Keratinocyte (primary cell): ENCODE results near the gene CTCFL. TPM values are rescaled to one million over a fixed set of nuclear protein-coding genes. Genes with fewer than 3 reads are reported as not detected.

ENCODE experiments used
- DNase-seq: peaks from one replicate; pipeline ENCODE4 v3.0.0-alpha.2; 2011; ENCODE audit warnings: low read depth, missing footprints, low spot score
- FAIRE-seq: peaks from 2 replicates; lab custom pipeline; 2011; peaks lifted over from hg19 to GRCh38; lab: Jason Lieb, UNC
- H2AFZ ChIP-seq: 2 replicates; pipeline ENCODE4 v1.6.0; 2012; ENCODE audit warnings: low read length, control low read depth, inconsistent platforms; ENCODE audit not compliant: control insufficient read depth
- H3K27ac ChIP-seq: 2 replicates; pipeline ENCODE4 v1.5.1; 2011; ENCODE audit warnings: low read length; ENCODE audit not compliant: control insufficient read depth, insufficient read depth
- H3K27me3 ChIP-seq: 3 replicates; pipeline ENCODE4 v1.6.0; 2011; ENCODE audit warnings: low read length; ENCODE audit not compliant: control insufficient read depth, insufficient read depth; ENCODE audit errors: extremely low read depth
- H3K36me3 ChIP-seq, 2 experiments: 2 replicates in 1 of 2; 3 replicates in 1 of 2; pipeline ENCODE4 v1.5.1; 2011; ENCODE audit warnings: low read length in 2 of 2, mild to moderate bottlenecking in 1 of 2; ENCODE audit not compliant: control insufficient read depth in 2 of 2, insufficient read depth in 2 of 2; ENCODE audit errors: extremely low read depth in 1 of 2
- H3K4me1 ChIP-seq: 3 replicates; pipeline ENCODE4 v1.5.1; 2011; ENCODE audit warnings: low read length; ENCODE audit not compliant: control insufficient read depth, insufficient read depth; ENCODE audit errors: extremely low read depth
- H3K4me2 ChIP-seq: 3 replicates; pipeline ENCODE4 v1.6.0; 2011; ENCODE audit warnings: low read depth, low read length; ENCODE audit not compliant: control insufficient read depth, insufficient read depth; ENCODE audit errors: extremely low read depth
- H3K4me3 ChIP-seq, 3 experiments: fragments of 200-600 bp in 1 of 3; sonication (generic) in 1 of 3; 2 replicates in 2 of 3; 3 replicates in 1 of 3; pipeline ENCODE4 v1.5.1; 2011 to 2016; ENCODE audit warnings: low read length in 3 of 3, mild to moderate bottlenecking in 3 of 3, control low read depth in 2 of 3, inconsistent platforms in 1 of 3, low read depth in 1 of 3, mixed read lengths in 1 of 3, mixed run types in 1 of 3, moderate library complexity in 1 of 3; ENCODE audit not compliant: control insufficient read depth in 2 of 3, insufficient read depth in 2 of 3; ENCODE audit errors: extremely low read depth in 1 of 3
- H3K79me2 ChIP-seq: 2 replicates; pipeline ENCODE4 v1.6.0; 2012; ENCODE audit warnings: low read length; ENCODE audit not compliant: control insufficient read depth, insufficient read depth
- H3K9ac ChIP-seq: 3 replicates; pipeline ENCODE4 v1.6.0; 2011; ENCODE audit warnings: low read length; ENCODE audit not compliant: control insufficient read depth, insufficient read depth; ENCODE audit errors: extremely low read depth
- H3K9me1 ChIP-seq: 3 replicates; pipeline ENCODE4 v1.6.0; 2011; ENCODE audit warnings: low read length; ENCODE audit not compliant: control insufficient read depth, insufficient read depth; ENCODE audit errors: extremely low read depth
- H3K9me3 ChIP-seq: 2 replicates; pipeline ENCODE4 v1.5.1; 2012; ENCODE audit warnings: low read depth, low read length; ENCODE audit not compliant: control insufficient read depth
- H4K20me1 ChIP-seq: 3 replicates; pipeline ENCODE4 v1.6.0; 2011; ENCODE audit warnings: low read length; ENCODE audit not compliant: control insufficient read depth, insufficient read depth; ENCODE audit errors: extremely low read depth
- EZH2 ChIP-seq: IDR thresholded peaks from one replicate; pipeline ENCODE4 v1.6.1; 2012; ENCODE audit warnings: inconsistent platforms, mild to moderate bottlenecking, low read length, moderate library complexity
- dilution Hi-C: fragments of 300-500 bp; cut with MboI; formaldehyde crosslinking; loops from one replicate; pipeline ENCODE4 v1.7.0; 2020; ENCODE audit warnings: low sequenced_read_pairs; ENCODE audit not compliant: extremely low pct_ligation_motif_present
- polyA plus RNA-seq, 5 experiments: library from polyadenylated mRNA; depleted of rRNA in 3 of 5; stranded (reverse) in 3 of 5; stranded (forward) in 1 of 5; unstranded in 1 of 5; fragments of >200 nt; gene quantifications; 1 replicate in 1 of 5; 2 replicates in 3 of 5; 3 replicates in 1 of 5; pipeline versions ENCODE4 v1.2.1 to v1.2.3, GENCODE V29; 2011 to 2012; ENCODE audit warnings: missing spikeins in 2 of 5, low read depth in 1 of 5, low replicate concordance in 1 of 5
- TF ChIP-seq, protein P1 (sequence below), 3 experiments: IDR thresholded peaks in 1 of 3; conservative IDR thresholded peaks in 1 of 3; optimal IDR thresholded peaks in 1 of 3; 2 replicates in 2 of 3; 3 replicates in 1 of 3; pipeline versions ENCODE3 to v1.5.1; 2011; ENCODE audit warnings: low read length in 3 of 3, mild to moderate bottlenecking in 3 of 3, moderate library complexity in 2 of 3, control low read depth in 1 of 3, inconsistent platforms in 1 of 3; ENCODE audit not compliant: insufficient read depth in 2 of 3; ENCODE audit errors: extremely low read depth in 1 of 3

CTCFL gene
- polyA plus RNA-seq, 1 donor (not counting 4 experiments of a cell fraction or from before 2014, with no cell fraction given) = not detected

DNA sequence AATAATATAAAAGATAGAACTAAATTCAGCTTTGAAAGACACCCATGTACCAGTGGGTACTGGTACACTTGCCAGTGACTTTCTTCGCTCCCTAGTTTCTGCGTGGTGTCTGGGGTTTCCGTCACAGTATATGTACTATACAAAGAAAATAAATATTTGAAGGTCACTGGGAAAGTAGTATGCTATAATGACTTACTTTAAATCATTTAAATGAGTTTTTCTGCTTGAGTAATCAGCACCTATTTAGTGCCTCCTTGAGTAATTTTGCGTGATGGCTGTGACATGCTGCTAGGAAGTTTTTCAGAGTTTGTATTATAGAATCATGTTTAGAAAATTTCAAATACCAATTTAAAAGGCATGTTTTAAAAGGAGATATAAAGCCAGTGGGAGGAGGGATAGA, 3.2 kb upstream of the CTCFL start:
- no peaks in the 10 kb centered on the region for H3K36me3 ChIP-seq
- peaks cover 12% of the 10 kb centered on the region for H3K27me3 ChIP-seq
- H3K9me3 ChIP-seq = no peaks in the 10 kb centered on the region
- dilution Hi-C loops = no loop called here
- FAIRE-seq (no peak), DNase-seq (no peak)
- no peaks in the 10 kb centered on the region for H3K4me1 ChIP-seq
- H3K79me2 ChIP-seq = no peaks in the 10 kb centered on the region
- H3K27ac ChIP-seq = no peak overlapping the region
- H3K9me1 ChIP-seq = no peaks in the 10 kb centered on the region
- H3K4me2 ChIP-seq = no peak overlapping the region
- TF ChIP-seq EZH2 = no peak
- TF ChIP-seq, protein P1, sequence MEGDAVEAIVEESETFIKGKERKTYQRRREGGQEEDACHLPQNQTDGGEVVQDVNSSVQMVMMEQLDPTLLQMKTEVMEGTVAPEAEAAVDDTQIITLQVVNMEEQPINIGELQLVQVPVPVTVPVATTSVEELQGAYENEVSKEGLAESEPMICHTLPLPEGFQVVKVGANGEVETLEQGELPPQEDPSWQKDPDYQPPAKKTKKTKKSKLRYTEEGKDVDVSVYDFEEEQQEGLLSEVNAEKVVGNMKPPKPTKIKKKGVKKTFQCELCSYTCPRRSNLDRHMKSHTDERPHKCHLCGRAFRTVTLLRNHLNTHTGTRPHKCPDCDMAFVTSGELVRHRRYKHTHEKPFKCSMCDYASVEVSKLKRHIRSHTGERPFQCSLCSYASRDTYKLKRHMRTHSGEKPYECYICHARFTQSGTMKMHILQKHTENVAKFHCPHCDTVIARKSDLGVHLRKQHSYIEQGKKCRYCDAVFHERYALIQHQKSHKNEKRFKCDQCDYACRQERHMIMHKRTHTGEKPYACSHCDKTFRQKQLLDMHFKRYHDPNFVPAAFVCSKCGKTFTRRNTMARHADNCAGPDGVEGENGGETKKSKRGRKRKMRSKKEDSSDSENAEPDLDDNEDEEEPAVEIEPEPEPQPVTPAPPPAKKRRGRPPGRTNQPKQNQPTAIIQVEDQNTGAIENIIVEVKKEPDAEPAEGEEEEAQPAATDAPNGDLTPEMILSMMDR (optimal IDR thresholded peaks at IDR 0.05 in 1 of 3, IDR thresholded peaks at IDR 0.05 in 1 of 3, conservative IDR thresholded peaks at IDR 0.05 in 1 of 3; ENCODE audit: extremely low read depth in 1 of 3, insufficient read depth in 2 of 3, low read length in 3 of 3) = no peak
- H4K20me1 ChIP-seq = no peaks in the 10 kb centered on the region
- H3K9ac ChIP-seq = no peak overlapping the region
- H2AFZ ChIP-seq = no peak overlapping the region
- no peak overlapping the region for H3K4me3 ChIP-seq

DNA sequence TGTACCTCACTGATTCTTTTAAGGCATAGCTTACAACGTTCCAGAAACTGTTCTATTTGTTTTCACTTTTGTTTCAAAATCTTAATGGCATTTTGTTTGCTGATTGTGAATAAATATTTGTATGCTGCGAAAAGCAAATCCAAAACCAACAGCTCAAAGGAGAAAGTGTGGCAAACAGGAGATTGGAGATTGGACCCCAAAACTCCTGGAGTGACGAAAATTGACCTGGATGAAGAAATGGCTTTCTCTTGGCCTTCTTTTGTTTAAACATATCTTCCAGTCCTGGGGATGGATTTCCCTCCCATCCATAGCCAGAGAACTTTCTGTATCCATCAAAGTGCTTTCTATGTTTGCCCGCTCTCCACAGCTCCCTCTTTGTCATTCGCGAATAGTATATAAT, 2.8 kb upstream of the CTCFL start:
- DNase-seq = no peak
- H4K20me1 ChIP-seq = no peaks in the 10 kb centered on the region
- no peaks in the 10 kb centered on the region for H3K79me2 ChIP-seq
- H3K9me1 ChIP-seq = no peaks in the 10 kb centered on the region
- TF ChIP-seq, protein P1 (optimal IDR thresholded peaks at IDR 0.05 in 1 of 3, IDR thresholded peaks at IDR 0.05 in 1 of 3, conservative IDR thresholded peaks at IDR 0.05 in 1 of 3; ENCODE audit: extremely low read depth in 1 of 3, insufficient read depth in 2 of 3, low read length in 3 of 3) = no peak
- TF ChIP-seq EZH2 = no peak
- no peak overlapping the region for H2AFZ ChIP-seq
- no peaks in the 10 kb centered on the region for H3K4me1 ChIP-seq
- H3K27ac ChIP-seq = no peak overlapping the region
- dilution Hi-C loops = no loop called here
- no peaks in the 10 kb centered on the region for H3K9me3 ChIP-seq
- H3K36me3 ChIP-seq = no peaks in the 10 kb centered on the region
- H3K4me2 ChIP-seq = no peak overlapping the region
- FAIRE-seq = no peak
- H3K27me3 ChIP-seq = peaks cover 8% of the 10 kb centered on the region
- H3K9ac ChIP-seq = no peak overlapping the region
- no peak overlapping the region for H3K4me3 ChIP-seq
